ENCODE results near the gene PTPN9. TPM values are rescaled to one million over a fixed set of nuclear protein-coding genes. Genes with fewer than 3 reads are reported as not detected.

PTPN9 gene
- total and polyA plus RNA-seq, 2 donors (not counting 1 experiment from before 2014, with no cell fraction given) = 11.8 to 15.5 TPM

GRCh38 chr15:75620058-75620820 is 41.1 kb upstream of the PTPN9 start:
- no peaks in the 10 kb centered on the region for H3K27me3 ChIP-seq (replicated peaks in 1 of 4; ENCODE audit: control extremely low read depth in 1 of 4, control insufficient read depth in 3 of 4, insufficient read depth in 4 of 4, low read length in 3 of 4)
- H3K27me3 Mint-ChIP-seq = no peaks in the 10 kb centered on the region
- no peak for ATAC-seq (ENCODE audit: low read depth)
- H3K4me1 ChIP-seq (ENCODE audit: control insufficient read depth in 2 of 2, insufficient read depth in 2 of 2, low read length in 2 of 2) = peaks cover 0 to 7% of the 10 kb centered on the region in 2 donors
- intact Hi-C loops (cut with micrococcal nuclease) = no loop called here
- H3K4me3 ChIP-seq (ENCODE audit: control extremely low read depth in 1 of 5, extremely low read depth in 1 of 5, insufficient read depth in 1 of 5, low read depth in 2 of 5, low read length in 4 of 5) = no peak overlapping the region
- 100% methylated on average over 1 of the region's 4 CpGs for WGBS (ENCODE audit: insufficient coverage)
- H3K27ac ChIP-seq (ENCODE audit: low read length in 2 of 2) = no peak overlapping the region
- TF ChIP-seq EZH2 (IDR thresholded peaks at IDR 0.05; ENCODE audit: borderline replicate concordance, insufficient read depth, low read depth, low read length, poor library complexity, severe bottlenecking) (no peak), CTCF (IDR thresholded peaks at IDR 0.05) (no peak)
- no peak overlapping the region for H3K4me2 ChIP-seq (replicated peaks; ENCODE audit: low read depth, low read length, poor library complexity, severe bottlenecking)
- no peak overlapping the region for H2AFZ ChIP-seq (ENCODE audit: insufficient read depth, low read depth, low read length, poor library complexity, severe bottlenecking)
- CTCF ChIA-PET = interaction anchor here (0.8 to 0.9 kb wide), 2 partner anchors 13 to 111 kb away, joined by 3 read pairs; no protein-coding TSS in a partner anchor
- no peaks in the 10 kb centered on the region for H3K9me3 Mint-ChIP-seq (ENCODE audit: insufficient read depth)
- H3K4me3 Mint-ChIP-seq = no peak overlapping the region
- DNase-seq = no peak
- H3K27ac Mint-ChIP-seq = no peak overlapping the region
- POLR2A ChIA-PET = no interaction called here
- H3K9me3 ChIP-seq (ENCODE audit: control extremely low read depth in 1 of 3, control insufficient read depth in 2 of 3, insufficient read depth in 1 of 3, low read length in 2 of 3) = no peaks in the 10 kb centered on the region
- H3K79me2 ChIP-seq (ENCODE audit: control insufficient read depth, insufficient read depth, low read length) = no peaks in the 10 kb centered on the region
- H3K4me1 Mint-ChIP-seq = peaks cover 10% of the 10 kb centered on the region
- peaks cover 0 to 35% of the 10 kb centered on the region in 2 experiments for H3K36me3 ChIP-seq (replicated peaks in 1 of 2; ENCODE audit: control extremely low read depth in 1 of 2, control insufficient read depth in 1 of 2, extremely low read depth in 1 of 2, insufficient read depth in 2 of 2, low read length in 1 of 2)
- no peaks in the 10 kb centered on the region for H4K20me1 ChIP-seq (ENCODE audit: control insufficient read depth, insufficient read depth, low read length, poor library complexity, severe bottlenecking)
- no peak overlapping the region for H3K9ac ChIP-seq (ENCODE audit: low read length)

- ChIA-PET POLR2A (no interaction called here), CTCF (no interaction called here)
- Histone ChIP-seq H3K4me1 (ENCODE audit: control insufficient read depth in 2 of 2, insufficient read depth in 2 of 2, low read length in 2 of 2) (peaks cover 0 to 3% of the 10 kb centered on the region in 2 donors), H3K4me3 (ENCODE audit: control extremely low read depth in 1 of 5, extremely low read depth in 1 of 5, insufficient read depth in 1 of 5, low read depth in 2 of 5, low read length in 4 of 5) (no peak overlapping the region), H3K27ac (ENCODE audit: low read length in 2 of 2) (no peak overlapping the region), H3K27me3 (replicated peaks in 1 of 4; ENCODE audit: control extremely low read depth in 1 of 4, control insufficient read depth in 3 of 4, insufficient read depth in 4 of 4, low read length in 3 of 4) (no peaks in the 10 kb centered on the region), H3K4me2 (replicated peaks; ENCODE audit: low read depth, low read length, poor library complexity, severe bottlenecking) (no peak overlapping the region), H3K9ac (ENCODE audit: low read length) (no peak overlapping the region), H3K9me3 (ENCODE audit: control extremely low read depth in 1 of 3, control insufficient read depth in 2 of 3, insufficient read depth in 1 of 3, low read length in 2 of 3) (no peaks in the 10 kb centered on the region), H3K36me3 (replicated peaks in 1 of 2; ENCODE audit: control extremely low read depth in 1 of 2, control insufficient read depth in 1 of 2, extremely low read depth in 1 of 2, insufficient read depth in 2 of 2, low read length in 1 of 2) (peaks cover 3 to 47% of the 10 kb centered on the region in 2 experiments), H2AFZ (ENCODE audit: insufficient read depth, low read depth, low read length, poor library complexity, severe bottlenecking) (no peak overlapping the region), H3K79me2 (ENCODE audit: control insufficient read depth, insufficient read depth, low read length) (no peaks in the 10 kb centered on the region), H4K20me1 (ENCODE audit: control insufficient read depth, insufficient read depth, low read length, poor library complexity, severe bottlenecking) (no peaks in the 10 kb centered on the region)
- H3K27ac Mint-ChIP-seq = no peak overlapping the region
- intact Hi-C loops (cut with micrococcal nuclease) = no loop called here
- no peak for TF ChIP-seq CTCF (IDR thresholded peaks at IDR 0.05)
- TF ChIP-seq EZH2 (IDR thresholded peaks at IDR 0.05; ENCODE audit: borderline replicate concordance, insufficient read depth, low read depth, low read length, poor library complexity, severe bottlenecking) = no peak
- no peak for DNase-seq
- ATAC-seq (ENCODE audit: low read depth) = no peak
- no peak overlapping the region for H3K4me3 Mint-ChIP-seq
- H3K27me3 Mint-ChIP-seq = no peaks in the 10 kb centered on the region
- H3K4me1 Mint-ChIP-seq = peaks cover 6% of the 10 kb centered on the region
- no peaks in the 10 kb centered on the region for H3K9me3 Mint-ChIP-seq (ENCODE audit: insufficient read depth)
Measured at GRCh38 chr15:75616766-75617165, 37.7 kb upstream of the PTPN9 start.

Data from B cell (primary cell).